HCT116 (cell line): ENCODE results near the gene KSR1. TPM values are rescaled to one million over a fixed set of nuclear protein-coding genes. Genes with fewer than 3 reads are reported as not detected.

ENCODE experiments used
- ATAC-seq: fragments of 200-7000 bp; cut with Tn5 transposase; 2 replicates; pipeline ENCODE4 v1.9.1; 2020; ENCODE audit warnings: mild to moderate bottlenecking, moderate library complexity
- BruUV-seq: library from RNA; stranded (reverse); fragments of 400-500 nt; replicated peaks from 2 replicates; lab custom pipeline; 2021; lab: Mats Ljungman, UMichigan
- CTCF ChIA-PET: fragments of 300-600 bp; sonication (Branson Sonifier 250); formaldehyde crosslinking; loops from one replicate; lab custom pipeline; 2021; ENCODE audit warnings: antibody characterized with exemption; lab: Charles Lee
- POLR2A ChIA-PET: fragments of 300-600, 350-600 bp; sonication (Branson Sonifier 250); formaldehyde crosslinking; loops from one replicate; lab custom pipeline; 2021; ENCODE audit warnings: antibody characterized with exemption; lab: Charles Lee
- RAD21 ChIA-PET, 2 experiments: fragments of 300-600 bp; sonication (Branson Sonifier 250); formaldehyde crosslinking; loops; one replicate each; lab custom pipeline; 2023; ENCODE audit warnings: low total read pairs in 2 of 2; ENCODE audit not compliant: uncharacterized antibody in 2 of 2, unreplicated experiment in 2 of 2, low non-redundant PET in 1 of 2; lab: Charles Lee
- DNase-seq: peaks from one replicate; pipeline ENCODE4 v3.0.0-alpha.2; 2010; ENCODE audit warnings: low read depth, low spot score
- H2AFZ ChIP-seq: fragments of 200-600 bp; shearing (Covaris generic), sonication (generic); 2 replicates; pipeline ENCODE4 v1.6.1; 2017; ENCODE audit warnings: low read depth, mixed run types, mixed read lengths, antibody characterized with exemption, low read length; ENCODE audit not compliant: poor library complexity, severe bottlenecking
- H3K27ac ChIP-seq: 2 replicates; pipeline ENCODE4 v1.5.1; 2012; ENCODE audit warnings: low read depth, low read length
- H3K27me3 ChIP-seq: fragments of 200-600 bp; sonication (generic); 2 replicates; pipeline ENCODE4 v1.6.1; 2016; ENCODE audit warnings: mixed run types, low read length, mixed read lengths; ENCODE audit not compliant: insufficient read depth
- H3K36me3 ChIP-seq, 2 experiments: fragments of 200-500 bp in 1 of 2; fragments of 200-600 bp in 1 of 2; sonication (Bioruptor generic) in 1 of 2; sonication (generic) in 1 of 2; 2 replicates each; pipeline versions ENCODE4 v1.5.1 to v1.6.1; 2014 to 2016; ENCODE audit warnings: low read length in 2 of 2, inconsistent platforms in 1 of 2, mixed read lengths in 1 of 2, mixed run types in 1 of 2; ENCODE audit not compliant: insufficient read depth in 2 of 2, control insufficient read depth in 1 of 2
- H3K4me1 ChIP-seq, 2 experiments: fragments of 200-600 bp in 1 of 2; sonication (generic) in 1 of 2; 2 replicates each; pipeline versions ENCODE4 v1.5.1 to v1.6.1; 2012 to 2017; ENCODE audit warnings: low read length in 2 of 2, inconsistent platforms in 1 of 2, mild to moderate bottlenecking in 1 of 2, mixed read lengths in 1 of 2, mixed run types in 1 of 2, moderate library complexity in 1 of 2; ENCODE audit not compliant: insufficient read depth in 2 of 2, control insufficient read depth in 1 of 2
- H3K4me2 ChIP-seq: fragments of 200-600 bp; sonication (generic); 2 replicates; pipeline ENCODE4 v1.6.1; 2017; ENCODE audit warnings: mixed run types, low read length, mixed read lengths
- H3K4me3 ChIP-seq, 2 experiments: fragments of 200-600 bp in 1 of 2; sonication (generic) in 1 of 2; replicated peaks in 1 of 2; 2 replicates each; pipeline ENCODE4 v1.5.1; 2011 to 2016; ENCODE audit warnings: low read length in 2 of 2, control low read depth in 1 of 2, low read depth in 1 of 2, mild to moderate bottlenecking in 1 of 2, mixed read lengths in 1 of 2, mixed run types in 1 of 2
- H3K79me2 ChIP-seq: fragments of 200-600 bp; sonication (generic); 2 replicates; pipeline ENCODE4 v1.6.1; 2017; ENCODE audit warnings: mild to moderate bottlenecking, mixed run types, low read length, moderate library complexity, mixed read lengths; ENCODE audit not compliant: insufficient read depth
- H3K9ac ChIP-seq: fragments of 200-600 bp; sonication (generic); 2 replicates; pipeline ENCODE4 v1.6.1; 2016; ENCODE audit warnings: low read length, mixed read lengths
- H3K9me2 ChIP-seq: fragments of 200-600 bp; sonication (generic), shearing (Covaris generic); 2 replicates; pipeline ENCODE4 v1.6.1; 2017; ENCODE audit warnings: mixed run types, mild to moderate bottlenecking, moderate library complexity; ENCODE audit not compliant: insufficient read depth
- H3K9me3 ChIP-seq, 2 experiments: fragments of 200-500 bp in 1 of 2; fragments of 200-600 bp in 1 of 2; sonication (Bioruptor generic) in 1 of 2; sonication (generic) in 1 of 2; 2 replicates each; pipeline ENCODE4 v1.6.1; 2014 to 2017; ENCODE audit warnings: low read length in 2 of 2, mixed read lengths in 2 of 2, inconsistent platforms in 1 of 2, low read depth in 1 of 2, mild to moderate bottlenecking in 1 of 2, mixed run types in 1 of 2, moderate library complexity in 1 of 2; ENCODE audit not compliant: control insufficient read depth in 1 of 2, insufficient read depth in 1 of 2
- H4K20me1 ChIP-seq: fragments of 200-600 bp; sonication (generic), shearing (Covaris generic); 2 replicates; pipeline ENCODE4 v1.6.1; 2017; ENCODE audit warnings: mixed run types, mild to moderate bottlenecking, moderate library complexity; ENCODE audit not compliant: insufficient read depth
- ATF3 ChIP-seq: IDR thresholded peaks from 2 replicates; pipeline ENCODE4 v1.6.1; 2012
- CBX3 ChIP-seq: IDR thresholded peaks from 2 replicates; pipeline ENCODE4 v1.6.1; 2012; ENCODE audit warnings: low read depth
- CEBPB ChIP-seq: IDR thresholded peaks from 2 replicates; pipeline ENCODE4 v1.6.1; 2012; ENCODE audit warnings: low read depth
- EGR1 ChIP-seq: IDR thresholded peaks from 2 replicates; pipeline ENCODE4 v1.6.1; 2012; ENCODE audit warnings: low read depth
- ELF1 ChIP-seq: IDR thresholded peaks from 2 replicates; pipeline ENCODE4 v1.6.1; 2012; ENCODE audit warnings: low read depth, borderline replicate concordance
- EZH2 ChIP-seq: fragments of 200-600 bp; sonication (generic); IDR thresholded peaks from 2 replicates; pipeline ENCODE4 v1.6.1; 2017; ENCODE audit warnings: antibody characterized with exemption, mixed run types
- EZH2phosphoT487 ChIP-seq: fragments of 200-600 bp; IDR thresholded peaks from 2 replicates; pipeline ENCODE4 v1.6.1; 2018; ENCODE audit warnings: antibody characterized with exemption, borderline replicate concordance
- FOSL1 ChIP-seq: IDR thresholded peaks from 2 replicates; pipeline ENCODE4 v1.6.1; 2012; ENCODE audit warnings: low read depth
- MAX ChIP-seq: IDR thresholded peaks from 2 replicates; pipeline ENCODE4 v1.6.1; 2012
- POLR2A ChIP-seq: IDR thresholded peaks from 2 replicates; pipeline ENCODE4 v1.7.0; 2011; ENCODE audit warnings: borderline replicate concordance; ENCODE audit not compliant: insufficient read depth, insufficient read length; ENCODE audit errors: extremely low read depth
- POLR2AphosphoS5 ChIP-seq: IDR thresholded peaks from 2 replicates; pipeline ENCODE4 v1.6.1; 2011; ENCODE audit warnings: mild to moderate bottlenecking, low read depth, low read length, moderate library complexity
- RAD21 ChIP-seq: IDR thresholded peaks from 2 replicates; pipeline ENCODE4 v1.6.1; 2012; ENCODE audit warnings: low read depth, mild to moderate bottlenecking
- SIN3A ChIP-seq: IDR thresholded peaks from 2 replicates; pipeline ENCODE4 v1.6.1; 2012; ENCODE audit warnings: low read depth
- SP1 ChIP-seq: IDR thresholded peaks from 2 replicates; pipeline ENCODE4 v1.6.1; 2012; ENCODE audit warnings: low read depth
- SRF ChIP-seq: IDR thresholded peaks from 2 replicates; pipeline ENCODE4 v1.6.1; 2012; ENCODE audit warnings: low read depth
- TCF7L2 ChIP-seq: IDR thresholded peaks from 2 replicates; pipeline ENCODE4 v1.7.0; 2011; ENCODE audit warnings: borderline replicate concordance, inconsistent platforms; ENCODE audit not compliant: insufficient read depth, insufficient read length; ENCODE audit errors: extremely low read depth
- YY1 ChIP-seq: IDR thresholded peaks from 2 replicates; pipeline ENCODE4 v1.6.1; 2011; ENCODE audit warnings: low read length, low read depth, moderate library complexity, mild to moderate bottlenecking; ENCODE audit not compliant: insufficient replicate concordance; ENCODE audit errors: extremely low read depth
- ZBTB33 ChIP-seq: IDR thresholded peaks from 2 replicates; pipeline ENCODE4 v1.6.1; 2011; ENCODE audit warnings: mild to moderate bottlenecking, low read length, moderate library complexity; ENCODE audit not compliant: insufficient replicate concordance; ENCODE audit errors: extremely low read depth
- intact Hi-C: fragments of 100-400 bp; cut with micrococcal nuclease; formaldehyde crosslinking; loops from 2 replicates; pipeline ENCODE4 v1.10.0; 2022
- total RNA-seq: library from RNA; stranded (reverse); gene quantifications from one replicate; pipeline ENCODE4 v1.2.1, GENCODE V29; 2021; ENCODE audit not compliant: unreplicated experiment

KSR1 gene
- total RNA-seq, 1 experiment from 2014 or later: 16.5 TPM

GRCh38 chr17:27457731-27458523, 1.7 kb downstream of the KSR1 start (continued):
- TF ChIP-seq ZBTB33 (no peak), FOSL1 (no peak)

GRCh38 chr17:27458524-27458908, 2.3 kb downstream of the KSR1 start:
- Histone ChIP-seq H3K9ac (no peak overlapping the region), H3K9me2 (no peaks in the 10 kb centered on the region), H4K20me1 (no peaks in the 10 kb centered on the region), H3K27me3 (no peaks in the 10 kb centered on the region), H3K4me3 (no peak overlapping the region), H2AFZ (no peak overlapping the region), H3K79me2 (peaks cover 6% of the 10 kb centered on the region; the same call in 1 of the 2 replicates), H3K4me2 (no peak overlapping the region), H3K36me3 (no peaks in the 10 kb centered on the region), H3K4me1 (peaks cover 17 to 26% of the 10 kb centered on the region in 2 experiments), H3K9me3 (no peaks in the 10 kb centered on the region), H3K27ac (no peak overlapping the region)
- ATAC-seq (no peak), DNase-seq (no peak)
- ChIA-PET POLR2A (interaction anchor here (1.6 kb wide), 2 partner anchors 9 to 141 kb away, joined by 3 to 4 read pairs; no protein-coding TSS in a partner anchor), CTCF (interaction anchor here (1.0 kb wide), 1 partner anchor 213 kb away, joined by 3 read pairs; no protein-coding TSS in a partner anchor), RAD21 (no interaction called here)
- no TSS peak for BruUV-seq
- intact Hi-C loops: no loop called here
- no peak for TF ChIP-seq RAD21
- TF ChIP-seq ELF1: no peak
- TF ChIP-seq SRF: no peak
- TF ChIP-seq ZBTB33: no peak
- no peak for TF ChIP-seq YY1
- no peak for TF ChIP-seq CEBPB
- TF ChIP-seq TCF7L2: no peak
- no peak for TF ChIP-seq FOSL1
- TF ChIP-seq EZH2: no peak
- TF ChIP-seq MAX: no peak
- no peak for TF ChIP-seq CBX3
- no peak for TF ChIP-seq EGR1
- TF ChIP-seq POLR2A: no peak
- no peak for TF ChIP-seq SIN3A
- TF ChIP-seq ATF3: no peak
- no peak for TF ChIP-seq EZH2phosphoT487
- TF ChIP-seq POLR2AphosphoS5: no peak
- no peak for TF ChIP-seq SP1
